Uterus (tissue), 4 donors: ENCODE measurements around the gene TLCD3A. TPM values are rescaled to one million over a fixed set of nuclear protein-coding genes. Genes with fewer than 3 reads are reported as not detected.
A peak's percentile ranks its signal among the peaks of the same experiment; 100 is the strongest.
"Not testable (repeated sequence)": the region's sequence is repeated elsewhere in the genome, so short reads cannot be mapped to it uniquely, and the experiment has no call there.

Source experiments
- DNase-seq, 2 donors: peaks; one replicate each; pipeline ENCODE4 v3.0.0-alpha.2; 2019 to 2020
- H3K27ac ChIP-seq, 2 donors: fragments of 200-600 bp; sonication (generic); 1 replicate in 1 of 2; 2 replicates in 1 of 2; pipeline ENCODE4 v1.5.1; 2016 to 2018
- H3K27me3 ChIP-seq, 2 donors: fragments of 200-600 bp; sonication (generic); one replicate each; pipeline ENCODE4 v1.5.1; 2018 to 2019; ENCODE audit warnings: control low read depth in 1 of 2
- H3K36me3 ChIP-seq, 2 donors: fragments of 200-600 bp; sonication (generic); one replicate each; pipeline ENCODE4 v1.5.1; 2019; ENCODE audit warnings: control low read depth in 1 of 2
- H3K4me1 ChIP-seq, 2 donors: fragments of 200-600 bp; sonication (generic); one replicate each; pipeline ENCODE4 v1.5.1; 2018 to 2019; ENCODE audit warnings: control low read depth in 1 of 2
- H3K4me3 ChIP-seq, 2 donors: fragments of 200-600 bp; sonication (generic); 1 replicate in 1 of 2; 2 replicates in 1 of 2; pipeline ENCODE4 v1.5.1; 2018 to 2019; ENCODE audit warnings: mild to moderate bottlenecking in 1 of 2
- H3K9me3 ChIP-seq, 2 donors: fragments of 200-600 bp; sonication (generic); one replicate each; pipeline ENCODE4 v1.5.1; 2019; ENCODE audit warnings: control low read depth in 1 of 2
- CTCF ChIP-seq, 4 experiments: fragments of 200-600 bp in 2 of 4; fragments of 450-650 bp in 2 of 4; sonication (generic) in 2 of 4; IDR thresholded peaks; one replicate each; pipeline ENCODE4 v1.5.1; 2016 to 2019; ENCODE audit warnings: antibody characterized with exemption in 4 of 4, mild to moderate bottlenecking in 2 of 4, moderate library complexity in 1 of 4
- POLR2A ChIP-seq, 2 donors: fragments of 450-650 bp; IDR thresholded peaks; one replicate each; pipeline ENCODE4 v1.6.1; 2016; ENCODE audit warnings: antibody characterized with exemption in 2 of 2, mild to moderate bottlenecking in 1 of 2, moderate library complexity in 1 of 2
- intact Hi-C: fragments of 100-400 bp; cut with DNase I; formaldehyde crosslinking; loops from one replicate; pipeline ENCODE4 v1.15.1; 2023; ENCODE audit warnings: low total_unique reads
- total RNA-seq, 4 donors: library from RNA; depleted of rRNA in 3 of 4; stranded (reverse); fragments of >200 nt in 3 of 4; gene quantifications; one replicate each; pipeline versions ENCODE4 v1.1.0 to v1.2.4, GENCODE V29; 2014 to 2023
- donor health status: DM: yes; HTN: yes; CAD: no.

The TLCD3A gene
- total RNA-seq, 4 donors from 2014 or later, result 3.2 to 19.6 (median 15.6) TPM; not detected in 1

- Histone ChIP-seq H3K27me3 (no peaks in the 10 kb centered on the region), H3K4me1 (no peaks in the 10 kb centered on the region), H3K4me3 (no peak overlapping the region), H3K27ac (peak overlapping the region; percentile 26 to 29), H3K36me3 (no peaks in the 10 kb centered on the region), H3K9me3 (no peaks in the 10 kb centered on the region)
- DNase-seq, result no peak
- intact Hi-C loops, result no loop called here
- TF ChIP-seq CTCF (IDR thresholded peaks at IDR 0.05) (no peak), POLR2A (IDR thresholded peaks at IDR 0.05) (no peak)
Measured at GRCh38 chr17:693791-694638, 38.4 kb upstream of the TLCD3A start.

DNA sequence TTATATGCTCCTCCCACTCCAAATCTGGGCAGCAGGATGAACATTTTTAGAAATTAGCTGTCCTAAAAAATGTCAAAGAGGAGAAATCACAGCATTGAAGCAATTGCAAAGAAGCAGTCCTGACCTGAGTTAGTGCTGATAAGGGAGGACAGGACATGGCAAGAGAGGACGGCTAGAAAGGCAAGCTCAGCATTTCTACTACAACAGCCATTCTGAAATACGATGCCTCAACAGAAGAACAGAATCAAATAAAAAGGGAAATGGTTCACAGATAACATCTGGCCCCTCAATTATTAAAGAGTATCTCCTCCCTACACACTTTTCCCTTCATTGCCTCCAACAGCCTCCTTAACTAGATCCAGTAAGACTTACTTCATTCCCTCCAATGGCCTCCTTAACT, 36.0 kb upstream of the TLCD3A start:
- intact Hi-C loops, result no loop called here
- no peak for DNase-seq
- peak overlapping the region; percentile 36 to 38 for H3K27ac ChIP-seq
- H3K27me3 ChIP-seq, result no peaks in the 10 kb centered on the region
- H3K9me3 ChIP-seq, result no peaks in the 10 kb centered on the region
- H3K4me3 ChIP-seq, result no peak overlapping the region
- H3K4me1 ChIP-seq, result no peaks in the 10 kb centered on the region
- TF ChIP-seq POLR2A (IDR thresholded peaks at IDR 0.05) (no peak), CTCF (IDR thresholded peaks at IDR 0.05) (no peak)
- no peaks in the 10 kb centered on the region for H3K36me3 ChIP-seq

DNA sequence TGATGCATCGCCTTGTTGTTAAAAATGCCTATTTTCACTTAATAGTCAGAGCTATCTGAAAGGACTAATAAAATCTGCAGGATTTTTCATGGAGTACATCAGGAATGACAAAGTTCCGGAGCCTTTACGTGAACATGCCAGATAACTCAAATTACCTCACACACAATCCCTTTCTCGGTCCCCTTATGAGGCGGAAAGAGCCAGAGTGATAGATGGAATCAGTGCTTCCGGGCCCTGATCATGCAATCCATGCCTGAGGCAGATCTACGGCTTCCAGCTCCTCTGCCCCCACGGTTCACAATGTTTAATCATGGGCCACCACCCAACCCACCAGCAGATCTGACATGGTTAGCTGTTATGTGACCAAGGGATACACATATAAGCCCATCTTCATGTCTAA, 34.7 kb upstream of the TLCD3A start:
- no peaks in the 10 kb centered on the region for H3K27me3 ChIP-seq
- DNase-seq, result no peak
- intact Hi-C loops, result no loop called here
- H3K9me3 ChIP-seq, result no peaks in the 10 kb centered on the region
- no peak overlapping the region for H3K4me3 ChIP-seq
- no peaks in the 10 kb centered on the region for H3K36me3 ChIP-seq
- no peak overlapping the region for H3K27ac ChIP-seq
- H3K4me1 ChIP-seq, result no peaks in the 10 kb centered on the region
- TF ChIP-seq POLR2A (IDR thresholded peaks at IDR 0.05), result no peak
- TF ChIP-seq CTCF (IDR thresholded peaks at IDR 0.05), result no peak

DNA sequence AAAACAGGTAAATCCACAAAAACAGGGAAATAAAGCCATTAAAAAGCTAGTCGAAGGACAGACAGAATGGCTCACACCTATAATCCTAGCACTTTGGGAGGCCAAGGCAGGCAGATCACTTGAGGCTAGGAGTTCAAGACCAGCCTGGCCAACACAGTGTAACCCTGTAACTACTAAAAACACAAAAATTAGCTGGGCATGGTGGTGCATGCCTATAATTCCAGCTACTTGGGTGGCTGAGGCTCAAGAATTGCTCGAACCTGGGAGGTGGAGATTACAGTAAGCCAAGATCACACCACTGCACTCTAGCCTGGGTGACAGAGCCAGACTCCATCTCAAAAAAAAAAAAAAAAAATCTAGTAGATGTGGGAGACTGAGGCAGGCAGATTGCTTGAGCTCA, 34.3 kb upstream of the TLCD3A start:
- DNase-seq, intact Hi-C loops, H3K27ac ChIP-seq, H3K36me3 ChIP-seq, H3K4me1 ChIP-seq, H3K4me3 ChIP-seq, H3K27me3 ChIP-seq, H3K9me3 ChIP-seq: not testable (repeated sequence)

- Histone ChIP-seq H3K9me3 (no peaks in the 10 kb centered on the region), H3K4me1 (no peaks in the 10 kb centered on the region), H3K27ac (no peak overlapping the region), H3K4me3 (no peak overlapping the region), H3K27me3 (no peaks in the 10 kb centered on the region), H3K36me3 (no peaks in the 10 kb centered on the region)
- no peak for TF ChIP-seq CTCF (IDR thresholded peaks at IDR 0.05)
- no peak for TF ChIP-seq POLR2A (IDR thresholded peaks at IDR 0.05)
- DNase-seq, result no peak
- intact Hi-C loops, result no loop called here
Measured at GRCh38 chr17:699345-699744, 33.1 kb upstream of the TLCD3A start.
